Measurements from ENCODE around the gene C14orf132. TPM values are rescaled to one million over a fixed set of nuclear protein-coding genes. Genes with fewer than 3 reads are reported as not detected.

Gene C14orf132
- total RNA-seq, 1 donor from 2014 or later = 8.0 TPM

DNA sequence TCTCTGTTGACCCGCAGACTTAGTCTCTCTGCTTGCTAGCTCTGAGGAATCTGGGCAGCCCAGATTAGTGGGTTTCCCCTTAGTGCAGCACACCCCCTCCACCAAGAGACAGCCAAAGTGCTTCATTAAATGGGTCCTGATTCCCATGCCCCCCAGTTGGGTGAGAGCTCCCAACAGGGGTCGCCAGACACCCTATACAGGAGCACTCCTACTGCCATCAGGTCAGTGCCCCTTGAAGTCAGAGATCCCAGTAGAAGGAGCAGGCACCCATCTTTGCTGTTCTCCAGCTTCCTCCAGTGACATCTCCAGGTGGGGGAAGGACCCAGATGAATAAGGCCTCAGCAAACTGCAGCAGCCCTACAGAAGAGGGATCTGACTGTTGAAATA lies 36.7 kb upstream of the C14orf132 start:
- no peak overlapping the region for H2AFZ ChIP-seq (ENCODE audit: low read depth, low read length)
- H3K9ac ChIP-seq (ENCODE audit: low read length) = no peak overlapping the region
- DNase-seq (ENCODE audit: low read depth) (no peak), FAIRE-seq (no peak)
- H3K9me3 Mint-ChIP-seq (ENCODE audit: unreplicated experiment) = peaks cover 11% of the 10 kb centered on the region
- no peaks in the 10 kb centered on the region for H4K20me1 ChIP-seq (ENCODE audit: insufficient read depth, low read length)
- H3K9me3 ChIP-seq (ENCODE audit: insufficient read depth, low read depth, low read length) = no peaks in the 10 kb centered on the region
- H3K4me3 Mint-ChIP-seq (ENCODE audit: unreplicated experiment) = no peak overlapping the region
- H3K4me2 ChIP-seq (ENCODE audit: low read length) = no peak overlapping the region
- peaks cover 25% of the 10 kb centered on the region for H3K27me3 Mint-ChIP-seq (ENCODE audit: low read depth, unreplicated experiment)
- H3K4me1 Mint-ChIP-seq (ENCODE audit: low read depth, unreplicated experiment) = peaks cover 8% of the 10 kb centered on the region
- H3K27ac ChIP-seq (ENCODE audit: low read depth, low read length) = no peak overlapping the region
- no peaks in the 10 kb centered on the region for H3K36me3 Mint-ChIP-seq (ENCODE audit: low read depth, unreplicated experiment)
- H3K36me3 ChIP-seq (ENCODE audit: insufficient read depth, low read length) = no peaks in the 10 kb centered on the region
- peak overlapping the region; percentile 19 for H3K27ac Mint-ChIP-seq (ENCODE audit: unreplicated experiment)
- H3K27me3 ChIP-seq (ENCODE audit: insufficient read depth, low read length) = peaks cover 15% of the 10 kb centered on the region
- no peaks in the 10 kb centered on the region for H3K79me2 ChIP-seq (ENCODE audit: insufficient read depth, low read length)
- TF ChIP-seq EZH2 (IDR thresholded peaks at IDR 0.05; ENCODE audit: insufficient read depth, low read length) (no peak), CTCF (IDR thresholded peaks at IDR 0.05; ENCODE audit: insufficient read depth, low read depth, low read length) (no peak)
- no peaks in the 10 kb centered on the region for H3K4me1 ChIP-seq (ENCODE audit: insufficient read depth, low read length)
- no peak overlapping the region for H3K4me3 ChIP-seq (ENCODE audit: insufficient read depth, low read depth, low read length)

DNA sequence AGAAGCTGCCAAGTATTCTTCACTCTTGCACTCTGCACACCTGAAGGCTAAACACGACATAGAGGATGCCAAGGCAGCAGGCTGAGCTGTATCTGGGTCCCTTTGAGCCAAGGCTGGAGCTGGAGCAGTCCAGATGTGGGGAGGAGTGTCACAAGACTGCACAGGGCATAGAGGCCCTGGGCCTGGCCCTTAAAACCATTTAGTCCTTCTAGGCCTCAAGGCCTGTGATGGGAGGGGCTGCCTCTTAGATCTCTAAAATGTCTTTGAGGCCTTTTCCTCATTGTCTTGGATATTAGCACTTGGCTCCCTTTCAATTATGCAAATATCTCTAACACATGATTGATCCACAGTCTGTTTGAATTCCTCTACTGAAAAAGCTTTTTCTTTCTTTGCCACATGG lies 28.0 kb upstream of the C14orf132 start:
- FAIRE-seq = no peak
- H3K36me3 Mint-ChIP-seq (ENCODE audit: low read depth, unreplicated experiment) = no peaks in the 10 kb centered on the region
- no peak overlapping the region for H3K4me3 ChIP-seq (ENCODE audit: insufficient read depth, low read depth, low read length)

More for the DNA sequence above, 28.0 kb upstream of the C14orf132 start:
- H3K4me3 Mint-ChIP-seq (ENCODE audit: unreplicated experiment) = no peak overlapping the region
- peaks cover 1% of the 10 kb centered on the region for H3K27me3 ChIP-seq (ENCODE audit: insufficient read depth, low read length)
- H3K27ac ChIP-seq (ENCODE audit: low read depth, low read length) = no peak overlapping the region
- H3K27me3 Mint-ChIP-seq (ENCODE audit: low read depth, unreplicated experiment) = peaks cover 5% of the 10 kb centered on the region
- no peak overlapping the region for H3K9ac ChIP-seq (ENCODE audit: low read length)
- H3K9me3 ChIP-seq (ENCODE audit: insufficient read depth, low read depth, low read length) = no peaks in the 10 kb centered on the region
- H3K79me2 ChIP-seq (ENCODE audit: insufficient read depth, low read length) = no peaks in the 10 kb centered on the region
- H3K9me3 Mint-ChIP-seq (ENCODE audit: unreplicated experiment) = peaks cover 8% of the 10 kb centered on the region
- no peaks in the 10 kb centered on the region for H3K4me1 ChIP-seq (ENCODE audit: insufficient read depth, low read length)
- H3K4me2 ChIP-seq (ENCODE audit: low read length) = no peak overlapping the region
- H3K36me3 ChIP-seq (ENCODE audit: insufficient read depth, low read length) = no peaks in the 10 kb centered on the region
- DNase-seq (ENCODE audit: low read depth) = no peak
- H3K4me1 Mint-ChIP-seq (ENCODE audit: low read depth, unreplicated experiment) = no peaks in the 10 kb centered on the region
- no peaks in the 10 kb centered on the region for H4K20me1 ChIP-seq (ENCODE audit: insufficient read depth, low read length)
- no peak overlapping the region for H2AFZ ChIP-seq (ENCODE audit: low read depth, low read length)
- no peak overlapping the region for H3K27ac Mint-ChIP-seq (ENCODE audit: unreplicated experiment)
- no peak for TF ChIP-seq EZH2 (IDR thresholded peaks at IDR 0.05; ENCODE audit: insufficient read depth, low read length)
- TF ChIP-seq CTCF (IDR thresholded peaks at IDR 0.05; ENCODE audit: insufficient read depth, low read depth, low read length) = no peak

All from astrocyte (in vitro differentiated cells and primary cell).